ENCODE results near the gene HINT2. TPM values are rescaled to one million over a fixed set of nuclear protein-coding genes. Genes with fewer than 3 reads are reported as not detected.

Gene HINT2
- total RNA-seq, 1 donor from 2014 or later: 37.1 TPM

DNA sequence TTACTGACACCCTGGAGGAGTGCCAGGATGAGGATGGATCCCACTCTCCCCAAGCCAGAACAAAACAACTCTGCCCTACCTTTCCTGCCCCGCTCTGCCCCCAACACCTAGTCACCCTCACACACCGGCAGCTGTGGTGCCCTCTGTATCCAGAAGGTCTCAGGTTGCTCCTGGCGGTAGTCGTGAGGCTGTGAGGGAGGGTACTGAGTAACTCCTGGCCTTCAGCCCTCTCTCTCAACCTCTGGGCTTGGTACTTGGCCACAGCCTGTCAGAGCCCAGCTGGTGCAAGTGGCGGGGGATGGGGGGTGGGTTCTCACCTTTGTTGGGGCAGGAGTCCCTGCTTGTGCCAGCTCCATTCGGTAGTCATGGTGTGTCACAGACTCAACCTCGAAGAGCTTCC, 4.7 kb downstream of the HINT2 start:
- TF ChIP-seq, protein P1, sequence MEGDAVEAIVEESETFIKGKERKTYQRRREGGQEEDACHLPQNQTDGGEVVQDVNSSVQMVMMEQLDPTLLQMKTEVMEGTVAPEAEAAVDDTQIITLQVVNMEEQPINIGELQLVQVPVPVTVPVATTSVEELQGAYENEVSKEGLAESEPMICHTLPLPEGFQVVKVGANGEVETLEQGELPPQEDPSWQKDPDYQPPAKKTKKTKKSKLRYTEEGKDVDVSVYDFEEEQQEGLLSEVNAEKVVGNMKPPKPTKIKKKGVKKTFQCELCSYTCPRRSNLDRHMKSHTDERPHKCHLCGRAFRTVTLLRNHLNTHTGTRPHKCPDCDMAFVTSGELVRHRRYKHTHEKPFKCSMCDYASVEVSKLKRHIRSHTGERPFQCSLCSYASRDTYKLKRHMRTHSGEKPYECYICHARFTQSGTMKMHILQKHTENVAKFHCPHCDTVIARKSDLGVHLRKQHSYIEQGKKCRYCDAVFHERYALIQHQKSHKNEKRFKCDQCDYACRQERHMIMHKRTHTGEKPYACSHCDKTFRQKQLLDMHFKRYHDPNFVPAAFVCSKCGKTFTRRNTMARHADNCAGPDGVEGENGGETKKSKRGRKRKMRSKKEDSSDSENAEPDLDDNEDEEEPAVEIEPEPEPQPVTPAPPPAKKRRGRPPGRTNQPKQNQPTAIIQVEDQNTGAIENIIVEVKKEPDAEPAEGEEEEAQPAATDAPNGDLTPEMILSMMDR (IDR thresholded peaks at IDR 0.05): no peak
- Histone ChIP-seq H3K27ac (no peak overlapping the region), H3K4me3 (no peak overlapping the region), H3K4me1 (peaks cover 31% of the 10 kb centered on the region), H3K9me3 (no peaks in the 10 kb centered on the region), H3K36me3 (peaks cover 45% of the 10 kb centered on the region), H3K27me3 (no peaks in the 10 kb centered on the region)
- no peak for DNase-seq
- intact Hi-C loops (cut with DNase I): no loop called here
- no peak for ATAC-seq

DNA sequence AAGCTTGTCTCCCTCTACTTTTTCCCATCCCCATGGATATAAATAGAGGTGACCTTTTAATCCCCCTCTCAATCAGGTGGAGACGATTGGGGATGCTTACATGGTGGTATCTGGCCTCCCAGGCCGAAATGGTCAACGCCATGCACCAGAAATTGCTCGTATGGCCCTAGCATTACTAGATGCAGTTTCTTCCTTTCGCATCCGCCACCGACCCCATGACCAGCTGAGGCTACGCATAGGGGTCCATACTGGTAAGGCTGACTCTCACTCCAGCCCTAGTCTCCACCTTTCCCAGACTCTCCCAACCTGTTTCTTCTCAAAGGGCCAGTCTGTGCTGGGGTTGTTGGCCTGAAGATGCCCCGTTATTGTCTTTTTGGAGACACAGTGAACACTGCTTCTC, 6.4 kb downstream of the HINT2 start:
- ATAC-seq (no peak), DNase-seq (no peak)
- H3K36me3 ChIP-seq: peaks cover 48% of the 10 kb centered on the region
- H3K4me1 ChIP-seq: peaks cover 22% of the 10 kb centered on the region
- no peak overlapping the region for H3K27ac ChIP-seq
- no peaks in the 10 kb centered on the region for H3K9me3 ChIP-seq
- no peaks in the 10 kb centered on the region for H3K27me3 ChIP-seq
- TF ChIP-seq, protein P1 (IDR thresholded peaks at IDR 0.05): no peak
- H3K4me3 ChIP-seq: no peak overlapping the region
- intact Hi-C loops (cut with DNase I): no loop called here

DNA sequence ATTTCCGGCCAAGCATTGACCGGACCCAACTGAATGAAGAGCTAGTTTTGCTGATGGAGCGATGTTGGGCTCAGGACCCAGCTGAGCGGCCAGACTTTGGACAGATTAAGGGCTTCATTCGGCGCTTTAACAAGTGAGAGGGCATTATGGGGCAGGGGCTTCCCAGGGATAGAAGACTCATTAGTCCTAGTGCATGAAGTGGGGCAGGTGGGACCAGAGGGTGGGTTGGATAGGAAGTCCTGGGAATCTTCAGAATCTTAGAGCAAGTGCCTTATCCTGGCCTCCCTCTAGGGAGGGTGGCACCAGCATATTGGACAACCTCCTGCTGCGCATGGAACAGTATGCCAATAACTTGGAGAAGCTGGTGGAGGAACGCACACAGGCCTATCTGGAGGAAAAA, 8.7 kb downstream of the HINT2 start:
- DNase-seq (no peak), ATAC-seq (no peak)
- no peak overlapping the region for H3K27ac ChIP-seq
- H3K36me3 ChIP-seq: peaks cover 68% of the 10 kb centered on the region
- H3K4me3 ChIP-seq: no peak overlapping the region
- H3K27me3 ChIP-seq: no peaks in the 10 kb centered on the region
- intact Hi-C loops (cut with DNase I): no loop called here
- H3K9me3 ChIP-seq: no peaks in the 10 kb centered on the region
- TF ChIP-seq, protein P1 (IDR thresholded peaks at IDR 0.05): no peak
- H3K4me1 ChIP-seq: peaks cover 1% of the 10 kb centered on the region

DNA sequence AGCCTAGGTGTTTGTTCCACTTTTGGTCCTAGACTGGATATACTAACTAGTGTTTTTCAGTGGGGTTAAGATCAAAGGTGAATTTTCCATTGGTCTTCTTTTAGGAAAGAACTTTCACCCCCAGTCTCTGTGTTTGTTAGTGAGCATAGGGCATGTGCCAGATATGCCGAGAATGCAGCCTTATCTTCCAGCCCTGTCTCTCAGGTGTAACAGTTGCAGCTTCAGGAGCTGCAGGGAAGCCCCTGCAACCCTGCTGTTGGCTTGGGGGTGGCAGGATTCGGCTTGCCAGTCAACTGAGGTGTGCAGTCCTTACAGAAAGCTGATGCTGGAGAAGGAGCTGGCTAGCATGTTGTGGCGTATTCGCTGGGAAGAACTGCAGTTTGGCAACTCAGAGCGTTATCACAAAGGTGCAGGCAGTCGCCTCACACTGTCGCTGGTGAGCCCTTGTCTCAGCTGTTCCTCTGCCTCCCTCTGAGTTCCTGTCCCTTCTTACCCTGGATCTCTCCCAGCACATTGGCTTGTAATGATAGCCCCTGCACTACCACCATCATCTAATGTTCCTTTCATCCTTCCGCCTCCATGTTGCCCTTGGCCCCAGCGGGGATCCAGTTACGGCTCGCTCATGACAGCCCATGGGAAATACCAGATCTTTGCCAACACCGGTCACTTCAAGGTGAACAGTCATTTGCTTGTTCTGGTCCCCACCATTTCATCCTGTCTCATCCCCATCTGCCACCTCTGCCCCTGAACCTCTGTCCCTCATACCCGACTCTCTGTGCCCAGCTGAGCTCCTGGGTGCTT, 13.3 kb downstream of the HINT2 start:
- no peaks in the 10 kb centered on the region for H3K27me3 ChIP-seq
- H3K36me3 ChIP-seq: peaks cover 46% of the 10 kb centered on the region
- no peak overlapping the region for H3K4me3 ChIP-seq
- intact Hi-C loops (cut with DNase I): no loop called here
- TF ChIP-seq, protein P1 (IDR thresholded peaks at IDR 0.05): no peak
- no peak overlapping the region for H3K27ac ChIP-seq
- no peaks in the 10 kb centered on the region for H3K4me1 ChIP-seq
- no peaks in the 10 kb centered on the region for H3K9me3 ChIP-seq
- no peak for ATAC-seq
- no peak for DNase-seq

DNA sequence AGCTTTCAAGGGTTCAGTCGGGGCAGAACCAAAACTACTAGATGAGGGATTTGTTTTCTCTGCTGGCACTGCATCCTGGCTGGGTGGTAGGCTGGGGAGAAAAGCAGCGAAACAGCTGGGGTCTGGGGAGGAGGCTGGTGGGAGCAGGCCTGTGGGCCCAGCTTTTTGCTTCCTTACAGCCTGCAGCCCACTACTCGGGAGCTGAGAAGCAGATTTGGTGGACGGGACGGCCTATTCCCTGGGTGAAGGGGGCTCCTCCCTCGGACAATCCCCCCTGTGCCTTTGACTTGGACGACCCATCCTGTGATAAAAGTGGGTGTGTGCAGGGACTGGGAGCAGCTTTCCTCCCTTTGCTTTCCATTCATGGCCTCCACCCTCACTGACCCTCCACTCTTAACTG, 14.3 kb downstream of the HINT2 start:
- Histone ChIP-seq H3K4me1 (no peaks in the 10 kb centered on the region), H3K4me3 (no peak overlapping the region), H3K36me3 (peaks cover 36% of the 10 kb centered on the region), H3K9me3 (no peaks in the 10 kb centered on the region), H3K27me3 (no peaks in the 10 kb centered on the region), H3K27ac (no peak overlapping the region)
- DNase-seq (no peak), ATAC-seq (no peak)
- intact Hi-C loops (cut with DNase I): no loop called here
- TF ChIP-seq, protein P1 (IDR thresholded peaks at IDR 0.05): no peak

Measured in upper lobe of right lung (tissue), 1 donor.